ENCODE measurements around the gene TMEM79.

DNA sequence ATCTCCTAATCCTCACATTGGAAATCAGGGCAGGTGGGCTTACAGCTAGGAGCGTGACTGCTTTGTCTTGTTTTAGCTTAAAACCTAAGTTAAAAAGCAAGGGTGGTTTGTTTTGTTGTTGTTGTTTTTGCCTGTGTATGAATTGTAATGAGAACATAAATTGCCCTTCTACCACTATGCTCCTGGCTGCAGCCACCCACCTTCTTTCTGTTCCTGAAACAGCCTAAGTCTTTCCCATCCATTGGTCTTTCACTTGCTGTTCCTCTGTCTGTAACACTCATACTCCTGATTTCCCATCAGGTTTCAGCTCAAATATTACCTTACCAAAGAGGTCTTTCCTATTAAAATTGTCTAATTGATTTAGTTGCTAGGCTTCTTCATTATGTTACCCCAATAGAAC is 604 bp upstream of the TMEM79 start:
- TF ChIP-seq, protein P1, sequence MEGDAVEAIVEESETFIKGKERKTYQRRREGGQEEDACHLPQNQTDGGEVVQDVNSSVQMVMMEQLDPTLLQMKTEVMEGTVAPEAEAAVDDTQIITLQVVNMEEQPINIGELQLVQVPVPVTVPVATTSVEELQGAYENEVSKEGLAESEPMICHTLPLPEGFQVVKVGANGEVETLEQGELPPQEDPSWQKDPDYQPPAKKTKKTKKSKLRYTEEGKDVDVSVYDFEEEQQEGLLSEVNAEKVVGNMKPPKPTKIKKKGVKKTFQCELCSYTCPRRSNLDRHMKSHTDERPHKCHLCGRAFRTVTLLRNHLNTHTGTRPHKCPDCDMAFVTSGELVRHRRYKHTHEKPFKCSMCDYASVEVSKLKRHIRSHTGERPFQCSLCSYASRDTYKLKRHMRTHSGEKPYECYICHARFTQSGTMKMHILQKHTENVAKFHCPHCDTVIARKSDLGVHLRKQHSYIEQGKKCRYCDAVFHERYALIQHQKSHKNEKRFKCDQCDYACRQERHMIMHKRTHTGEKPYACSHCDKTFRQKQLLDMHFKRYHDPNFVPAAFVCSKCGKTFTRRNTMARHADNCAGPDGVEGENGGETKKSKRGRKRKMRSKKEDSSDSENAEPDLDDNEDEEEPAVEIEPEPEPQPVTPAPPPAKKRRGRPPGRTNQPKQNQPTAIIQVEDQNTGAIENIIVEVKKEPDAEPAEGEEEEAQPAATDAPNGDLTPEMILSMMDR (IDR thresholded peaks at IDR 0.05; ENCODE audit: low read depth, low read length) = no peak
- TF ChIP-seq POLR2A (IDR thresholded peaks at IDR 0.05; ENCODE audit: extremely low read depth, insufficient read length) = no peak
